HepG2 (cell line): Measurements from ENCODE around the gene ECHDC1. TPM values are rescaled to one million over a fixed set of nuclear protein-coding genes. Genes with fewer than 3 reads are reported as not detected.

Source experiments
- ARNT ChIP-seq: fragments of 450-650 bp; IDR thresholded peaks from 2 replicates; pipeline ENCODE4 v1.6.1; 2017
- DBP ChIP-seq: sonication (generic); formaldehyde crosslinking; IDR thresholded peaks from 2 replicates; pipeline ENCODE4 v1.4.0; 2020; ENCODE audit warnings: missing genetic modification reagents; ENCODE audit errors: not compliant biosample characterization
- GPN1 ChIP-seq: sonication (generic); formaldehyde crosslinking; IDR thresholded peaks from 2 replicates; pipeline ENCODE4 v1.5.1; 2020; ENCODE audit warnings: missing genetic modification reagents, borderline replicate concordance
- HMGXB3 ChIP-seq: sonication (generic); formaldehyde crosslinking; IDR thresholded peaks from 2 replicates; pipeline ENCODE4 v1.4.0; 2020; ENCODE audit warnings: missing genetic modification reagents, borderline replicate concordance
- MTA1 ChIP-seq: sonication (generic); formaldehyde crosslinking; IDR thresholded peaks from 2 replicates; pipeline ENCODE4 v1.4.0; 2020; ENCODE audit warnings: missing genetic modification reagents, mild to moderate bottlenecking, borderline replicate concordance
- TAF1 ChIP-seq: sonication (generic); formaldehyde crosslinking; IDR thresholded peaks from 2 replicates; pipeline ENCODE4 v1.4.0; 2020; ENCODE audit warnings: missing genetic modification reagents
- TFAP4 ChIP-seq: sonication (generic); IDR thresholded peaks from 2 replicates; pipeline ENCODE4 v1.6.1; 2016; ENCODE audit warnings: low read depth, borderline replicate concordance
- TSC22D2 ChIP-seq: sonication (generic); formaldehyde crosslinking; IDR thresholded peaks from 2 replicates; pipeline ENCODE4 v1.5.1; 2020; ENCODE audit warnings: missing genetic modification reagents, mild to moderate bottlenecking, borderline replicate concordance
- ZBTB7A ChIP-seq: sonication (generic); formaldehyde crosslinking; IDR thresholded peaks from 2 replicates; pipeline ENCODE4 v1.8.0; 2022; ENCODE audit warnings: mild to moderate bottlenecking, missing genetic modification reagents
- ZNF274 ChIP-seq: sonication (generic); formaldehyde crosslinking; IDR thresholded peaks from 2 replicates; pipeline ENCODE4 v1.5.1; 2020; ENCODE audit warnings: mild to moderate bottlenecking, missing genetic modification reagents
- ZNF276 ChIP-seq: sonication (generic); formaldehyde crosslinking; IDR thresholded peaks from 2 replicates; pipeline ENCODE4 v1.4.0; 2020; ENCODE audit warnings: mild to moderate bottlenecking, low read depth, missing genetic modification reagents
- ZNF362 ChIP-seq: sonication (generic); formaldehyde crosslinking; IDR thresholded peaks from 2 replicates; pipeline ENCODE4 v1.4.0; 2020; ENCODE audit warnings: missing genetic modification reagents, mild to moderate bottlenecking, borderline replicate concordance
- ZNF501 ChIP-seq: sonication (generic); formaldehyde crosslinking; IDR thresholded peaks from 2 replicates; pipeline ENCODE4 v1.5.1; 2020; ENCODE audit warnings: mild to moderate bottlenecking, moderate library complexity, missing genetic modification reagents
- ZNF550 ChIP-seq: sonication (generic); formaldehyde crosslinking; IDR thresholded peaks from 2 replicates; pipeline ENCODE4 v1.4.0; 2020; ENCODE audit warnings: mild to moderate bottlenecking, missing genetic modification reagents, borderline replicate concordance
- ZNF576 ChIP-seq: sonication (generic); formaldehyde crosslinking; IDR thresholded peaks from 2 replicates; pipeline ENCODE4 v1.4.0; 2020; ENCODE audit warnings: mild to moderate bottlenecking, missing genetic modification reagents
- ZNF605 ChIP-seq: sonication (generic); formaldehyde crosslinking; IDR thresholded peaks from 2 replicates; pipeline ENCODE4 v1.8.0; 2022; ENCODE audit warnings: mild to moderate bottlenecking, missing genetic modification reagents
- polyA plus RNA-seq, 8 experiments: library from polyadenylated mRNA; depleted of rRNA in 3 of 8; stranded (reverse) in 7 of 8; unstranded in 1 of 8; fragments of >200 nt; fragmentation: Illumina TruSeq in 4 of 8; extraction: Trizol in 4 of 8; gene quantifications; 2 replicates each; pipeline versions ENCODE4 v1.2.1 to v1.2.3, GENCODE V29; 2011 to 2016; ENCODE audit warnings: low read depth in 4 of 8, missing spikeins in 1 of 8, mixed read lengths in 1 of 8; ENCODE audit not compliant: insufficient read depth in 1 of 8
- total RNA-seq, 5 experiments: library from RNA; depleted of rRNA; stranded (reverse); fragments of >200 nt; fragmentation: Illumina TruSeq; extraction: Trizol; gene quantifications; 2 replicates each; pipeline ENCODE4 v1.2.3, GENCODE V29; 2016; ENCODE audit warnings: low read depth in 1 of 5
- TF ChIP-seq, protein P1 (sequence below): sonication (generic); formaldehyde crosslinking; IDR thresholded peaks from 2 replicates; pipeline ENCODE4 v1.5.0; 2020; ENCODE audit warnings: missing genetic modification reagents

Gene ECHDC1
- total and polyA plus RNA-seq, 2 of the 13 experiments (the other 11 are each of a cell fraction or from before 2014, with no cell fraction given), result 32.8 to 98.1 TPM

DNA sequence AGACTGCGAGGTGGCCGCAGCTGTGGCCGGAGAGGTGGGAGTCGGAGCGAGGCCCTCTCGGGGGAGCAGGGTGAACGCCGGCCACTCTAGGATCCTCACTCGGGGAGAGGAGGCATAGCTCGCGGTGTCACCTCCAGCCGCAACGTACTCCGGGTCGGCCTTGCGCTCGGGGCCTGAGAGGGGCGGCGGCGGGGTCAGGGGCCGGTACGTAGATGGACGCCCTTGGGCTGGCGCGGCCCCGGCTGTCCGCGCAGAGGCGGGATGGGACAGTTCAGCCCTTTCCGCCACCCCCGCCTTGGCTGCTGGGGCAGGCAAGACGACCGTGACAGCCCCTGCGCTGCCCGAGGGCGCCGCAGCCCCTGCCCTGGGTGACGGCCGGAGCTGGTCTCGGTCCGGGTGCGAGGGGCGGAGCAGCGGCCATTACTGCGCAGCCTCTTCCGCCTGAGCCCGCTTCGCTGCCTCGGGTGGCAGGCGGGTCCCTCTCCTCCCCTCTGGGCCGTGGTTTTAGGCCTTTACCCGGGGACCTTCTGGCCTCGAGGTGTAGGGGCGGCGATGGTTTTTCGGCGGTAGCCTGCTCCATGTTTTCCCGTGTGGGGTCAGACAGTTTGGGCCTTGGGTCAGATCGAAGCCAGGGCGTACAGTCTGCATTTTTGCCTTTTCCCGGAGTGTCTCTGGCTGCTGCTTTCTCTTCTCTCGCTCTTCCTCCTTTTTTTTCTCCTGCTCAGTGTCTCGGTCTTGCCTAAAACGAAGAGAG lies 76.3 kb downstream of the ECHDC1 start (continued):
- TF ChIP-seq MTA1 (peak; percentile 87; the same call in 1 of the 2 replicates), ZNF274 (peak; percentile 94), ZNF362 (0 out of 2 replicates have a peak, but pooled peaks have one; percentile 15), HMGXB3 (CRISPR knock-in tag) (0 out of 2 replicates have a peak, but pooled peaks have one; percentile 67), TAF1 (CRISPR knock-in tag) (peak; percentile 91), DBP (no peak), ZNF276 (CRISPR knock-in tag) (0 out of 2 replicates have a peak, but pooled peaks have one; percentile 62), ZBTB7A (peak; percentile 80; the same call in 1 of the 2 replicates), TFAP4 (peak; percentile 63; the same call in 1 of the 2 replicates), ZNF605 (CRISPR knock-in tag) (peak; percentile 65; the same call in 1 of the 2 replicates), ARNT (no peak), TSC22D2 (CRISPR knock-in tag) (peak; percentile 23; the same call in 1 of the 2 replicates), ZNF501 (CRISPR knock-in tag) (peak; percentile 81; the same call in 1 of the 2 replicates), GPN1 (CRISPR knock-in tag) (no peak), ZNF550 (no peak), ZNF576 (CRISPR knock-in tag) (no peak)
- TF ChIP-seq, protein P1, sequence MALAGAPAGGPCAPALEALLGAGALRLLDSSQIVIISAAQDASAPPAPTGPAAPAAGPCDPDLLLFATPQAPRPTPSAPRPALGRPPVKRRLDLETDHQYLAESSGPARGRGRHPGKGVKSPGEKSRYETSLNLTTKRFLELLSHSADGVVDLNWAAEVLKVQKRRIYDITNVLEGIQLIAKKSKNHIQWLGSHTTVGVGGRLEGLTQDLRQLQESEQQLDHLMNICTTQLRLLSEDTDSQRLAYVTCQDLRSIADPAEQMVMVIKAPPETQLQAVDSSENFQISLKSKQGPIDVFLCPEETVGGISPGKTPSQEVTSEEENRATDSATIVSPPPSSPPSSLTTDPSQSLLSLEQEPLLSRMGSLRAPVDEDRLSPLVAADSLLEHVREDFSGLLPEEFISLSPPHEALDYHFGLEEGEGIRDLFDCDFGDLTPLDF (CRISPR knock-in tag), result no peak; the same call in none of the 2 replicates
